HG03354 (cell line): ENCODE measurements around the gene TMIGD1.
"Not testable (repeated sequence)": the region's sequence is repeated elsewhere in the genome, so short reads cannot be mapped to it uniquely, and the experiment has no call there.

Experiments used
- ATAC-seq: cut with Tn5 transposase; IDR thresholded peaks from one replicate; pipeline ENCODE4 v1.9.1; 2021; ENCODE audit warnings: mild to moderate bottlenecking; ENCODE audit not compliant: unreplicated experiment, poor library complexity, severe bottlenecking

TMIGD1 gene

GRCh38 chr17:30360086-30360808 is 26.4 kb upstream of the TMIGD1 start:
- ATAC-seq, result no peak

GRCh38 chr17:30358055-30358760 is 24.4 kb upstream of the TMIGD1 start:
- ATAC-seq, result no peak

DNA sequence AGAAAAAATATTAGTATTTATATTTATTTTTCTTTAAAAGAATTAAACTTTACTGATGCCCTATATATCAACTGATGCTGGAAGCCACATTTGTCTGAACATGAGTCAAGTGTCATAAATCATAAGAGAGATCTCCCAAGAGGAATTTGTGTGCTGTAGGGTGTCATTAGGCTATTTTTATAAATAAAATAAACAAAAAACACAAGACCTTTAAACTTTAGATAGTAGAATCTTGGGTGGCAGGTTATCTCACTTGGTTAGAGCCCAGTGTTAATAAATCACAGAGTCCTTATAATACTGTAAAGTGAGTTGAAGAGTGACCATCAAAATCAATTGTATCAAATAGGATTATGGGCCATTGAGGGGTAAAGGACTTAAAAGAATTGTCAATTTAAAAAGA is 23.6 kb upstream of the TMIGD1 start:
- ATAC-seq, result no peak

DNA sequence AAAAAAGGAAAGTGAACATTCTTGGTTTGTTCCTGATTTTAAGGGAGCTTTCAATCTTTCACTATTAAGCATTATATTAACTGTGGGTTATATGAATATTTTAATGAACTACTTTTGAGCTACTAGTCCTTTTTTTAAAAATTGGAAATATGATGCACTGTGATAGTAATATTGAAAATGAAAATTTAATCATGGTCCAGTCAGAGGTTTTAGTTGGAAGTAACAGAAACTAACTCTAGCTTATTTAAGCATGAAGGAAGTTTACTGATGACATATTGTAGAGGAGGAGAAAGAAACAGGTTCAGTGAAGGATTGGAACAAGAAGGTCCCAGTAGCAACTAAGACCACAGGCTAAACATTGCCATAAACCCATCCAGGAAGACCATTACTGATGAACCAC is 20.8 kb upstream of the TMIGD1 start:
- no peak for ATAC-seq

GRCh38 chr17:30352240-30352814 is 18.5 kb upstream of the TMIGD1 start:
- no peak for ATAC-seq

DNA sequence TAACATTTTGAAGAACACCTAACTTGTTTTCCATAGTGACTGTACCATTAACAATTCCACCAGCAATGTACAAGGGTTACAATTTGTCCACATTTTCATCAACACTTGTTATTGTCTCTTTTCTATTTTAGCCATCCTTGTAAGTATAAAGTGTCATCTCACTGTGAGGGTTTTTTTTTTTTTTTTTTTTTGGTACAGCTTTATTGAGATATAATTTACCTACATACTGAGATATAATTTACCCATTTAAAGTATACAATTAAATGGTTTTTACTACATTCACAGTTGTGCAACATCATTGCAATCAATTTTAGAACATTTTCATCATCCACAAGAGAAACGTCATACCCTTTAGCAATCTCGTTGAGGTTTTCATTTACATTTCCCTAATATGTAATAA is 17.9 kb upstream of the TMIGD1 start:
- no peak for ATAC-seq

DNA sequence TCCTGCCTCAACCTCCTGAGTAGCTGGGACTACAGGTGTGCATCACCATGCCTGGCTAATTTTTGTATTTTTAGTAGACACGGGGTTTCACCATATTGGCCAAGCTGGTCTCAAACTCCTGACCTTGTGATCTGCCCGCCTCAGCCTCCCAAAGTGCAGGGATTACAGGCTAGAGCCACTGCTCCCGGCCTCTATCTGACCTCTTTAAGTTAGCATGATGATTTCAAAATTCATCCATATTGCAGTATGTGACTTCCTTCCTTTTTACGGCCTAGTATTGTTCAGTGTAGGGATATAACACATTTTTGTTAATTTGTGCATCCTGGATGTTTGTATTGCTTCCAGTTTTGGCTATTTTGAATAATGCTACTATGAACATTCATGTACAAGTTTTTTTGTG is 17.4 kb upstream of the TMIGD1 start:
- not testable (repeated sequence) for ATAC-seq

DNA sequence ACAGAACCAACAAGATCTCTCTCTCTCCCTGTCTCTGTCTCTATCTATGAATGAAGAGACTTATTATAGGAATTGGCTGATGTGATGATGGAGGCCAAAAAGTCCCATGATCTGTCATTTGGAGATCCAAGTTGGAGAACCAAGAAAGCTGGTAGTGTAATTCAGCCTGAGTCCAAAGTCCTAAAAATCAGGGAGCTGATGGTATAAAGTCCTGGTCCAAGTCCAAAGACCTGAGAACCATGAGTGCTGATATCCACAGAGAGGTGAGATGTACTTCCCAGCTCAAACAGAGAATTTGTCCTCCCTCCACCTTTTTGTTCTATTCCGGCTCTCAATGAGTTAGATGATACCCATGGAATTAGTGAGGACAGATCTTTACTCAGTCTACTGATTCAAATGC is 15.4 kb upstream of the TMIGD1 start:
- ATAC-seq, result no peak

GRCh38 chr17:30347488-30347887 is 13.6 kb upstream of the TMIGD1 start:
- no peak for ATAC-seq

DNA sequence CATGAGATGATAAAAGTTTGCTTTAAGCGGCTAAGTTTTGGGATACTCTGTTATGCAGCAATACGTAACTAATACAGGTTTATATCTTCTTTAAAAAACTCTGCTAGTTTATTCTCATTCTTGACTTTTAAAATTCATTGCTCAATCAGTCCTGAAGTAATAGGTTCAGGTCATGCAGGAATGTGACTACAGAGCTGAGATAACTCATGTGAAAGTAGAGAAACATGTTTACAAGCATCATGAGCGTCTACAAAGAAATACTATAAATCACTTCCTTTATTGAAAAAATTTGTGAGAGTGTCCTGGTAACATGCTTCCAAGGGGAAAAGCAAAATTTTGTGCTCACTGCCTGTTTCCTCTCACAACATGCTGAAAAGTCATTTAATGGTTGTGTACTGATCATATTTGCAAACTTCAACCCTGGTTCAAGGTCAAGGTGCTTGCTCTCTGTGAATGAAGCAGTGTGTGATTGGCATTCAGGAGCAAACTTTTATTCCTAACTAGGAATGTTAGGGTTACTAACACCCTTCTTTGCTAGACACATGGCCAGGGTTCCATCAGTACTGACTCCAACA is 12.5 kb upstream of the TMIGD1 start:
- no peak for ATAC-seq

- ATAC-seq, result no peak
These were observed 11.7 kb upstream of the TMIGD1 start for GRCh38 chr17:30345527-30346075.

DNA sequence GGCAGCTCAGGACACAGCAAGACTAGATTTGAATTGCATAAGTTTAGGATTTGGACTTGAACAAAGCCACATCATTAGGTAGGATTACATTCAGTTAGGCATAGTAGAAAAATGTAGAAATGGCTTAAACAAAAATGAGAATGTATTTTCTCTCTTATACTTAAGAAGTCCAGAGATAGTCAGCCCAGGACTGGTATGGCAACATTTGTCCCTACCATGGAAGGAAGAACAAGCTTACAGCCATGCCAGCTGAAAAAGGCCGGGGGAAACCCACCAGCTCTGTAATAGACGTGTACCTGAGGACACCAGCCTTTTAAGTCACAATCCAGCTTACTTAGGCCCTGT is 11.2 kb upstream of the TMIGD1 start:
- ATAC-seq, result no peak

DNA sequence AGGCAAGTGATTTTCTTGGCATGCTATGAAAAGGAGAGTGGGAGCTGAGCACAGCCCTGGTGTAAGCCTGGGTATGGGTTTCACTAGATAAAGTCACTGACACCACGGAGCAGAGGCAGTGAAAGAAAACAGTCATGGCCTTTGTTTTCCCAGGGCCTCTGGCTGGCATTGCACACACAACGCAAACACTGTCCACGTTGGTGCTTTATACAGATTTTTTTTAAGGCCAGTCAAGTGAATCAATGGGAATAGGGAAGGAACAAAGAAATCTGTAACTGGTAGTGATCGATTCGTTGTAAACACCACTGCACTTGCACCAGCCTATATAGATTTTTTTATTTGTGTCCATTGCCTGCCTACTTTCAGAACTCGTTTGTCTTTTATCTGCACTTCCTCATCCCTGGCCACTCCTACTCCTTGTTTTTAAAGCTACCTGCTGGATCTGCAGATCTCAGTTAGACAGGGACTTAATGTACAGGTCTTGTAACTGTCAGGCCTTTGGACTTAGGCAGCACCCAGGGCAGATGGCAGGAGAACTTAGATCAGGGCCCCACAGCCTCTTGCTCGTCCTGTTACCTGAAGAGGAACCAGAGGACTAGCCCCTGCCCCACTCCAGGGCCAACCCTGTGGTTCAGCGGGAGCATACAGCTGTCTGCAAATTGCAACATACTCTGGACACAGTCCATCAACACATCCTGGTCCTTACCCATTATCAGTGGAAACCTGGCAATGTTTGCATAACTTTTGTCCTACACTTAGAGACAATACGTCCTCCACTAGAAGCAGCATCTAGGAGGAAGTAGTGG is 10.6 kb upstream of the TMIGD1 start:
- ATAC-seq, result no peak

DNA sequence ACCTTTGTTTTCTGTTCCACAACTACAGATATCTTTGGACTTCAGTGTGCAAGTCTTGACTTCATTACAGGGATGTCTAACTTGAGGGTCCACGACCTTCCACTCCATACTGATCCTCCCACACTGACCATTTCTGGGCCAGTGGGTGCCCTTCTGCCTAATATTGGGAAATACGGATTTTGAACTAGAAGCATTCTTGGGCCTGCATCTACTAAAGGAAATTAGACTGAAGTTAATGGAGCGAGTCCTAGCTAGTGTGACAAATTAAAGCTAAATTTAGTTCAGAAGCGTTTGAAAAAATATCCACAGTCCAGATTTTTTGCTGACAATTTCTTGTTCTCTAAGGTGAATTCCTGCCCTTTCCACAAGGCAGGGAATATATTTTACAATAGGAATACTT is 9.9 kb upstream of the TMIGD1 start:
- ATAC-seq, result no peak

- ATAC-seq, result not testable (repeated sequence)
These were observed 9.4 kb upstream of the TMIGD1 start for GRCh38 chr17:30343244-30343643.

DNA sequence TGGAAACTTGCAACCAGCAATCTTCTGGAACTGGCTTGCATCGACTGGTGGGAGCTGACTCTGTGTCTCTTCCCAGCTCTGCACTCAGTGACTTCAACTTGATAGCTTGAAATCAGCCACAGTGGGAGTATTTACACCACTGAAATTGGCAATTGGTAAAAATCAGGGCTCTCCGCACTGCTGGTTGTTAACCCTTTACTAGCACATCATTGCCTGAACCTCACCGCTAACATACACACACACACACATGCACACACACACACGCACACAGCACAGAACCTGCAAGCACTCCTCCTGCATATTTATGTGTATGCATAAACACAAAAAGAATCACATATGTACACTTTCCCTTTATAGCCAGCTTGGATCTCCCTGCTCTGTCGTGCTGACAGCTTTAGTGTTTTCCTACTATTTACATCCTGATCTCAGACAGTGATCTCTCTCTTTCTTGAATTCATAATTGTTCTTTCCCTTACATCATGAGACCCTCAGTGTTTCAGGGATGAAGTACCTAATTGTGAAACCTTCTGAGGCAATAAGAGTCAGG is 7.9 kb upstream of the TMIGD1 start:
- ATAC-seq, result no peak

DNA sequence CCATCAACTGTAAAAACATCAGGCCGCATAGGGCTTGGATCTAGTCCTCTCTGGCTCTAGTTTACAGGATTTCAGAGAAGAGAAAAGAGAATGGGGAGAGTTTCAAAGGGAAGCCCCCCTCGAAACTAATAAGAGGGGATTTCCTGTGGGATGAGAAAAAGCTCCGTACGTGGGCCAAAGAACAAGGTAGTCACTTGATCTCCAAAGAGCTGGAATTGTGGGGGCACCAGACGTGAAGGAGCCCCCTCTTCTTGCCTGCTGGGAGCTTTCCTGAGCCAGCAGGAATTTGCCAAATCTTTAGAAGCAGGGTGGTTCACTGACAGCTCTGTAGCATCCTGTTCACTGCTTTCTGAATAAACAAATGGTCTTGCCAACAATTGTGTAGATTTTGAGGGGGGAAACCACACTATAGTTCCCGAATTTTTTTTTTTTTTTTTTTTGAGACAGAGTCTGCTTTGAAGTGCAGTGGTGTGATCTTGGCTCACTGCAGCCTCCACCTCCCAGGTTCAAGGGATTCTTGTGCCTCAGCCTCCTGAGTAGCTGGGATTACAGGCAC is 7.0 kb upstream of the TMIGD1 start:
- ATAC-seq, result no peak

DNA sequence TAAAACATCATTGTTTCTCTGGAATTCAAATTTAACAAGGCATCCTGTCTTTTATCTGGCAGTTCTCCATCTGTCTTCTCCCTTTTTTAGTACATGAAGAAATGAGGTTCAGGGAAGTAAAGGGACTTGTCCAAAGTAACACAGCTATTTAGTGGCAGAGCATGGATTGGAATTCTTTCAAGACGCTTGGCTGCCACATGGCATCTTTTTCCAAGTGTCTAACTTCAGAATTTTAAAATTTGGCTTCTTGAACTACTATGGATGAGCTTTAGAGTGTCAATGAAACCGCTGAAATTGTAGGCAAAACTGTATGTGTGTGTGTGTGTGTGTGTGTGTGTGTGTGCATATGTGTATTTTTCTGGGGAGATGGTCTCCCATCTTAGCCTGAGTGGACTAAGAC is 5.2 kb upstream of the TMIGD1 start:
- no peak for ATAC-seq

DNA sequence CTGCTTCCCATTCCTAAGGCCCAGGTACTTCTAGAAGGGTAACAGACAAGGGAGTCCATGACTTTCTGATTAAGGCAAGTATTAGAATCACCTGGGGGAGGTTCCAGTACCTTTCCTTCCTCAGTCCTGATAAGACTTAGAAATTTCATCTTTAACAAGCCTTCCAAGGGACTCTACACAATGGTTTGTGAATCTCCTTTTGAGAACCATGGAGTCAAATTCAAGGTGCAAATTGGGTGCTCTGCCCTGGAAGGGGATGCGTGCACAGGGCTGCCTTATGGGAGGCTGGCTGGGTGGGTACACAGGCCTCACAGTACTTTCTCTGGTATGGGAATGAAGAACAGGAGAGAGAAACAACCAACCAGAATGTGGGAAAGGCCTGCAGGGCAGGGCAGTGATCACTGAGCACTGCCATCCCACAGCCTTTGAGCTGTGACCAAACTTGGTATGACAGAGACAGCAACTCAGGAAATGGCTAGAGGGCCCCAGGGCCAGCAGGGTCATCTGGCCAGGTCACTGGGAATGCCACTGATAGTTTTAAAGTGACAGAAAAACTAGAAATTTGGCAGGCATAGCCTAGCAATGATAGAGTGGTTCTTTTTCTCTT is 3.6 kb upstream of the TMIGD1 start:
- no peak for ATAC-seq
